ENCODE data around the gene CLDN14. TPM values are rescaled to one million over a fixed set of nuclear protein-coding genes. Genes with fewer than 3 reads are reported as not detected.

CLDN14 gene
- total and polyA plus RNA-seq, 12 donors, result 0.06 TPM; not detected in 11

GRCh38 chr21:36425286-36425685 is 54.6 kb downstream of the CLDN14 start:
- Histone ChIP-seq H3K36me3 (no peaks in the 10 kb centered on the region), H3K4me1 (peaks cover 0 to 28% (median 9%) of the 10 kb centered on the region in 9 donors), H3K9me3 (no peaks in the 10 kb centered on the region), H3K4me3 (no peak overlapping the region), H3K27me3 (peaks cover 0 to 12% (median 0%) of the 10 kb centered on the region in 7 donors), H3K27ac (no peak overlapping the region)
- peak in 1 of 8 donors; percentile 40 for ATAC-seq
- intact Hi-C loops (cut with DNase I), result loop anchor here in 4 of 10 donors (10.0 kb wide), 2 partner anchors 500 to 510 kb away; no protein-coding TSS in a partner anchor
- DNase-seq, result no peak
- WGBS, 2 donors, result 78 to 80% methylated on average over 9 of the region's 9 CpGs
- TF ChIP-seq, protein P1, sequence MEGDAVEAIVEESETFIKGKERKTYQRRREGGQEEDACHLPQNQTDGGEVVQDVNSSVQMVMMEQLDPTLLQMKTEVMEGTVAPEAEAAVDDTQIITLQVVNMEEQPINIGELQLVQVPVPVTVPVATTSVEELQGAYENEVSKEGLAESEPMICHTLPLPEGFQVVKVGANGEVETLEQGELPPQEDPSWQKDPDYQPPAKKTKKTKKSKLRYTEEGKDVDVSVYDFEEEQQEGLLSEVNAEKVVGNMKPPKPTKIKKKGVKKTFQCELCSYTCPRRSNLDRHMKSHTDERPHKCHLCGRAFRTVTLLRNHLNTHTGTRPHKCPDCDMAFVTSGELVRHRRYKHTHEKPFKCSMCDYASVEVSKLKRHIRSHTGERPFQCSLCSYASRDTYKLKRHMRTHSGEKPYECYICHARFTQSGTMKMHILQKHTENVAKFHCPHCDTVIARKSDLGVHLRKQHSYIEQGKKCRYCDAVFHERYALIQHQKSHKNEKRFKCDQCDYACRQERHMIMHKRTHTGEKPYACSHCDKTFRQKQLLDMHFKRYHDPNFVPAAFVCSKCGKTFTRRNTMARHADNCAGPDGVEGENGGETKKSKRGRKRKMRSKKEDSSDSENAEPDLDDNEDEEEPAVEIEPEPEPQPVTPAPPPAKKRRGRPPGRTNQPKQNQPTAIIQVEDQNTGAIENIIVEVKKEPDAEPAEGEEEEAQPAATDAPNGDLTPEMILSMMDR (IDR thresholded peaks at IDR 0.05), result no peak

DNA sequence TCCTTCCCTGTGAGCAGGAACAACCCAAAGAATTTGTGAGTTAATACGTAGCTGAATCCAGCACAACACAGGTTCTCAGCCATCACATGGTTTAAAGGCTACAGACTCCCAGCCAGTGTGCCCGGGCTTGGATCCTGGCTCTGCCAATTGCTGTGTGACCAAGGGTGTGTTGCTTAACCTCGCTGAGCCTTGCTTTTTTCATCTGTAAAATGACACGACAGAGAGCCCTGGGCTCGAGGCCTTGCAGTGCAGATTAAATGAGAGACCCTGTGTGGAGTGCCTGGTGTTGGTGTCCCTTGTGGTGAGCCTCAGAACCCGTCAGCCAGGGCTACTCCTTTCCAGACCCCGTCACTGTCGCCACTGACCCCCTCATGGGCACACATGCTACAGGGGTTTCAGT is 55.3 kb downstream of the CLDN14 start:
- intact Hi-C loops (cut with DNase I), result loop anchor here in 8 of 10 donors (5.0 to 10.0 kb wide), 6 partner anchors 168 to 513 kb away; no protein-coding TSS in a partner anchor

DNA sequence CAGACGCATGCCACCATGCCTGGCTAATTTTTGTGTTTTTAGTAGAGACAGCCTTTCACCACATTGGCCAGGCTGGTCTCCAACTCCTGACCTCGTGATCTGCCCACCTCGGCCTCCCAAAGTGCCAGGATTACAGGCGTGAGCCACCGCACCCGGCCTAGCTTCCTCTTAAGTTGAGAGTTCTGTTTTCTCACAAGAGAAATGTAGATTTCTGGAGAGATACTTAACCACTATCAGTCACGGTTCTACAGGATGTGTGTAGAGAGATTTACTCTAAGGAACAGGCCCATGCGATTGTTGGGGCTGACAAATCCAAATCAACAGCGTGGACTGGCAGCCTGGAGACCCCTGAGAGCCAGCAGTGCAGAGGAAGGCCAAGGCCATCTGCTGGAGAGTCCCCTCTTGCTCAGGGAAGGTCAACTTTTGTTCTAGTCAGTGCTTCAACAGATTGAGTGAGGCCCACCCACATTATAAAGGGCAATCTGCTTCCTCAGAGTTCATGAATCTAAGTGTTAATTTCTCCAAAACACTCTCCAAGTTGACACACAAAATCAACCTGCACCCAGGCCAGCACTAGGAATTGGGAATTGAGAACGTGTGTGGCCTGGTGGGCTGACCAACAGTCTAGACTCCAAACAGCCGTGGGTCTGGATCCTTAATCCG is 56.0 kb downstream of the CLDN14 start:
- TF ChIP-seq, protein P1 (IDR thresholded peaks at IDR 0.05), result no peak
- no peak for ATAC-seq
- Histone ChIP-seq H3K4me1 (peaks cover 0 to 18% (median 13%) of the 10 kb centered on the region in 9 donors), H3K4me3 (no peak overlapping the region), H3K36me3 (no peaks in the 10 kb centered on the region), H3K27ac (no peak overlapping the region), H3K9me3 (no peaks in the 10 kb centered on the region), H3K27me3 (peaks cover 0 to 2% (median 0%) of the 10 kb centered on the region in 7 donors)
- no peak for DNase-seq
- WGBS, 2 donors, result 89 to 91% methylated on average over 12 of the region's 12 CpGs
- intact Hi-C loops (cut with DNase I), result loop anchor here in 8 of 10 donors (5.0 to 10.0 kb wide), 6 partner anchors 168 to 513 kb away; no protein-coding TSS in a partner anchor

More for the DNA sequence above, 55.3 kb downstream of the CLDN14 start:
- no peak for DNase-seq
- Histone ChIP-seq H3K36me3 (no peaks in the 10 kb centered on the region), H3K9me3 (no peaks in the 10 kb centered on the region), H3K27ac (no peak overlapping the region), H3K27me3 (peaks cover 0 to 9% (median 0%) of the 10 kb centered on the region in 7 donors), H3K4me1 (peaks cover 0 to 25% (median 13%) of the 10 kb centered on the region in 9 donors), H3K4me3 (no peak overlapping the region)
- TF ChIP-seq, protein P1 (IDR thresholded peaks at IDR 0.05), result no peak
- 94 to 96% methylated on average over 8 of the region's 8 CpGs for WGBS, 2 donors
- no peak for ATAC-seq

DNA sequence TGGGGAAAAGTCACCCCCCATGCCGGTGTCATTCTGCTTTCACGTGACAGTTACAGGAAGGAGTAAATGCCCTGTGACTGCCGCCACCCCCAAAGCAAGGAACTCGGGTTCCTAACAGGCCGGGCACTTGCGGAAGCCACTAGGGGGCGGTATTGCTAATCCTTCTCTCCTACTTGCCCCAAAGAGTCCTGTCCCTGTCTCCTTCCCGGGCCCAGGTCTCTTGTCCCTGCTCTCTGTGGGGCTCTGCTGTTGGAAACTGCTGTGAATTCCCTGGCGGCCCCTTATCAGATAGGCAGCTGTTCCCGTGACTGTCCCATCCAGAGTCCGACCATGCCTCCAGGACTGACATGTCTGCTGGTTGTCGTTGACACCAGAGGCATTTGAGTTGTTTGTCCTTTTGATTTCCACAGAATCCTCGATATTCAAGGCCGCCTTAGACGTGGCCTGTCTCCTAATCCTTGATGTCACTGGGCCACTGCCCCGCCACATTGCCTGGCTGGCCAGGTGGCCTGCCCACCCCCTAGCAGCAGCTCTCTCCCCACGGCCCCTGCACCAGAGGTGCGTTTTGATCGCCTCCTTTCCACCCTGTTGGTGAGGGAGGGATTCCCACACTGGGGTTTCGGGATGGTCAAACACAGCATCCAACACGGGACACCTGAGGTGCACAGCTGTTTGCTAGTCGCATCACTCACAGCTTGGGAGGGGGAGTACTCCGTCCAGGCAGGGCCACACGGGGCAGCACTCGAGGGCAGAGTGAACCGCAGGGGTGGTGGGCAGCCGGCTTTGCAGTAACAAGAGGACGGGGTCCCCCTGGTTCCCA is 57.4 kb downstream of the CLDN14 start:
- H3K4me1 ChIP-seq, result peaks cover 0 to 17% (median 13%) of the 10 kb centered on the region in 9 donors
- WGBS, 2 donors, result 43 to 45% methylated on average over 28 of the region's 28 CpGs
- no peaks in the 10 kb centered on the region for H3K36me3 ChIP-seq
- no peaks in the 10 kb centered on the region for H3K27me3 ChIP-seq
- H3K4me3 ChIP-seq, result no peak overlapping the region
- intact Hi-C loops (cut with DNase I), result loop anchor here in 8 of 10 donors (5.0 to 10.0 kb wide), 6 partner anchors 170 to 515 kb away; no protein-coding TSS in a partner anchor
- no peaks in the 10 kb centered on the region for H3K9me3 ChIP-seq
- TF ChIP-seq, protein P1 (IDR thresholded peaks at IDR 0.05), result peak; percentile 24 to 74 (median 58)
- H3K27ac ChIP-seq, result no peak overlapping the region
- ATAC-seq, result peak in 6 of 8 donors; percentile 26 to 45 (median 37)
- DNase-seq, result peak; percentile 34 to 54
